SK-N-SH (cell line): ENCODE data around the gene ZNF341. TPM values are rescaled to one million over a fixed set of nuclear protein-coding genes. Genes with fewer than 3 reads are reported as not detected.

ENCODE experiments used
- CTCF ChIA-PET: fragments of 300-600, 350-600 bp; formaldehyde crosslinking; extraction: SDS; loops from one replicate; lab custom pipeline; 2021; lab: Yijun Ruan, JAX
- POLR2A ChIA-PET: fragments of 350-600 bp; sonication (Branson Sonifier 250); formaldehyde crosslinking; extraction: SDS; loops from one replicate; lab custom pipeline; 2020; ENCODE audit warnings: antibody characterized with exemption, inconsistent platforms; lab: Yijun Ruan, JAX
- DNase-seq: peaks from one replicate; pipeline ENCODE4 v3.0.0; 2012
- H2AFZ ChIP-seq: fragments of 200-600 bp; sonication (generic); 2 replicates; pipeline ENCODE4 v1.8.1; 2016; ENCODE audit warnings: antibody characterized with exemption, mild to moderate bottlenecking, low read depth
- H3F3A ChIP-seq: fragments of 200-600 bp; sonication (generic); replicated peaks from 2 replicates; pipeline ENCODE3; 2016; ENCODE audit warnings: antibody characterized with exemption, mild to moderate bottlenecking; ENCODE audit not compliant: insufficient read depth
- H3K27ac ChIP-seq, 2 experiments: fragments of 200-500 bp in 1 of 2; fragments of 200-600 bp in 1 of 2; sonication (Bioruptor generic) in 1 of 2; sonication (generic), shearing (Covaris generic) in 1 of 2; 2 replicates each; pipeline versions ENCODE4 v1.5.1 to v1.6.1; 2014 to 2016; ENCODE audit warnings: low read depth in 2 of 2, inconsistent platforms in 1 of 2, low read length in 1 of 2, mild to moderate bottlenecking in 1 of 2, mixed read lengths in 1 of 2
- H3K27me3 ChIP-seq: fragments of 200-600 bp; sonication (generic), shearing (Covaris generic); 2 replicates; pipeline ENCODE4 v1.6.1; 2016; ENCODE audit warnings: mixed run types; ENCODE audit not compliant: insufficient read depth
- H3K36me3 ChIP-seq, 2 experiments: fragments of 200-500 bp in 1 of 2; fragments of 200-600 bp in 1 of 2; sonication (Bioruptor generic) in 1 of 2; sonication (generic) in 1 of 2; replicated peaks in 1 of 2; 2 replicates each; pipeline versions ENCODE3 to v1.5.1; 2014 to 2016; ENCODE audit warnings: low read length in 1 of 2, mild to moderate bottlenecking in 1 of 2; ENCODE audit not compliant: insufficient read depth in 2 of 2, control insufficient read depth in 1 of 2
- H3K4me1 ChIP-seq, 2 experiments: fragments of 200-500 bp in 1 of 2; fragments of 200-600 bp in 1 of 2; sonication (Bioruptor generic) in 1 of 2; sonication (generic), shearing (Covaris generic) in 1 of 2; 2 replicates each; pipeline versions ENCODE4 v1.5.1 to v1.6.1; 2014 to 2016; ENCODE audit warnings: low read depth in 1 of 2, low read length in 1 of 2, mixed run types in 1 of 2; ENCODE audit not compliant: insufficient read depth in 2 of 2, control insufficient read depth in 1 of 2
- H3K4me2 ChIP-seq: fragments of 200-600 bp; sonication (generic), shearing (Covaris generic); 2 replicates; pipeline ENCODE4 v1.6.1; 2017; ENCODE audit warnings: mixed run types
- H3K4me3 ChIP-seq, 2 experiments: fragments of 200-500 bp in 1 of 2; fragments of 200-600 bp in 1 of 2; sonication (Bioruptor generic) in 1 of 2; sonication (generic), shearing (Covaris generic) in 1 of 2; 2 replicates each; pipeline versions ENCODE4 v1.5.1 to v1.8.1; 2014 to 2016; ENCODE audit warnings: low read depth in 2 of 2, inconsistent platforms in 1 of 2, low read length in 1 of 2, mild to moderate bottlenecking in 1 of 2, mixed read lengths in 1 of 2, moderate library complexity in 1 of 2
- H3K79me2 ChIP-seq: fragments of 200-600 bp; sonication (generic); 2 replicates; pipeline ENCODE4 v1.8.1; 2017; ENCODE audit warnings: mild to moderate bottlenecking; ENCODE audit not compliant: insufficient read depth
- H3K9ac ChIP-seq: fragments of 200-600 bp; sonication (generic); 2 replicates; pipeline ENCODE4 v1.6.1; 2017; ENCODE audit warnings: mixed run types
- H3K9me2 ChIP-seq: fragments of 200-600 bp; sonication (generic); 2 replicates; pipeline ENCODE4 v1.6.1; 2017; ENCODE audit warnings: mixed run types
- H3K9me3 ChIP-seq: fragments of 200-600 bp; sonication (generic); 2 replicates; pipeline ENCODE4 v1.6.1; 2017; ENCODE audit warnings: mixed run types, mild to moderate bottlenecking, moderate library complexity
- H4K20me1 ChIP-seq: fragments of 200-600 bp; sonication (generic); 2 replicates; pipeline ENCODE4 v1.6.1; 2017; ENCODE audit warnings: mild to moderate bottlenecking, mixed run types; ENCODE audit not compliant: insufficient read depth
- CHD2 ChIP-seq: fragments of 150-350 bp; IDR thresholded peaks from 2 replicates; pipeline ENCODE4 v1.6.1; 2018; ENCODE audit warnings: low read length; ENCODE audit not compliant: partially characterized antibody
- CTCF ChIP-seq: fragments of 200-600 bp; sonication (generic); IDR thresholded peaks from 2 replicates; pipeline ENCODE4 v1.6.1; 2017; ENCODE audit warnings: antibody characterized with exemption, mild to moderate bottlenecking, moderate library complexity
- EP300 ChIP-seq, 2 experiments: IDR thresholded peaks; 2 replicates each; pipeline versions ENCODE4 v1.4.0 to v1.6.1; 2012; ENCODE audit warnings: borderline replicate concordance in 1 of 2, low read depth in 1 of 2, low read length in 1 of 2
- EZH2phosphoT487 ChIP-seq: fragments of 200-600 bp; sonication (generic); IDR thresholded peaks from 2 replicates; pipeline ENCODE4 v1.6.1; 2017; ENCODE audit warnings: low read depth, mixed run types, mild to moderate bottlenecking, antibody characterized with exemption, moderate library complexity, borderline replicate concordance
- FOSL2 ChIP-seq: IDR thresholded peaks from 2 replicates; pipeline ENCODE4 v1.4.0; 2012; ENCODE audit warnings: low read depth, mild to moderate bottlenecking, moderate library complexity, borderline replicate concordance
- FOXJ3 ChIP-seq: sonication (generic); formaldehyde crosslinking; IDR thresholded peaks from 2 replicates; pipeline ENCODE4 v1.5.1; 2020; ENCODE audit warnings: mild to moderate bottlenecking, missing genetic modification reagents
- FOXM1 ChIP-seq: IDR thresholded peaks from 2 replicates; pipeline ENCODE4 v1.4.0; 2012; ENCODE audit warnings: low read depth, mild to moderate bottlenecking
- GABPA ChIP-seq: IDR thresholded peaks from 2 replicates; pipeline ENCODE4 v1.4.0; 2012; ENCODE audit warnings: low read depth, mild to moderate bottlenecking
- GATA2 ChIP-seq: sonication (generic); formaldehyde crosslinking; IDR thresholded peaks from 2 replicates; pipeline ENCODE4 v1.5.0; 2020; ENCODE audit warnings: mild to moderate bottlenecking, missing genetic modification reagents
- JUND ChIP-seq: IDR thresholded peaks from 2 replicates; pipeline ENCODE4 v1.4.0; 2012
- MAX ChIP-seq: IDR thresholded peaks from 2 replicates; pipeline ENCODE4 v1.4.0; 2012; ENCODE audit warnings: low read depth
- MEF2A ChIP-seq: IDR thresholded peaks from 2 replicates; pipeline ENCODE4 v1.4.0; 2012; ENCODE audit warnings: low read depth, borderline replicate concordance
- MXI1 ChIP-seq: IDR thresholded peaks from 2 replicates; pipeline ENCODE4 v1.6.1; 2012; ENCODE audit warnings: mild to moderate bottlenecking, low read depth, low read length, improper control_type of control experiment
- NFIC ChIP-seq: IDR thresholded peaks from 2 replicates; pipeline ENCODE4 v1.4.0; 2012; ENCODE audit warnings: borderline replicate concordance
- NRF1 ChIP-seq: IDR thresholded peaks from 2 replicates; pipeline ENCODE4 v1.6.1; 2012; ENCODE audit warnings: low read depth, mild to moderate bottlenecking, low read length
- PBX3 ChIP-seq: IDR thresholded peaks from 2 replicates; pipeline ENCODE4; 2012
- POLR2AphosphoS5 ChIP-seq: IDR thresholded peaks from 2 replicates; pipeline ENCODE4 v1.6.1; 2012; ENCODE audit warnings: low read depth, low read length
- RAD21 ChIP-seq: IDR thresholded peaks from 2 replicates; pipeline ENCODE4 v1.6.1; 2012; ENCODE audit warnings: mild to moderate bottlenecking, low read length
- RCOR1 ChIP-seq: fragments of 150-350 bp; IDR thresholded peaks from 2 replicates; pipeline ENCODE4 v1.6.1; 2017; ENCODE audit warnings: antibody characterized with exemption, low read length
- RFX5 ChIP-seq: IDR thresholded peaks from 2 replicates; pipeline ENCODE4 v1.6.1; 2012; ENCODE audit warnings: mild to moderate bottlenecking, improper control_type of control experiment, low read length
- RXRA ChIP-seq: IDR thresholded peaks from 2 replicates; pipeline ENCODE4 v1.4.0; 2012; ENCODE audit warnings: low read depth, mild to moderate bottlenecking, borderline replicate concordance
- SMC3 ChIP-seq: IDR thresholded peaks from 2 replicates; pipeline ENCODE4 v1.6.1; 2012; ENCODE audit warnings: low read depth, low read length, improper control_type of control experiment
- TAF1 ChIP-seq: IDR thresholded peaks from 2 replicates; pipeline ENCODE4 v1.6.1; 2012; ENCODE audit warnings: low read depth, mild to moderate bottlenecking, low read length, moderate library complexity, borderline replicate concordance
- TCF12 ChIP-seq: IDR thresholded peaks from 2 replicates; pipeline ENCODE4 v1.4.0; 2012
- TEAD4 ChIP-seq: IDR thresholded peaks from 2 replicates; pipeline ENCODE4 v1.4.0; 2012; ENCODE audit warnings: mild to moderate bottlenecking, borderline replicate concordance; ENCODE audit not compliant: insufficient read depth
- YY1 ChIP-seq: IDR thresholded peaks from 2 replicates; pipeline ENCODE4 v1.4.0; 2012; ENCODE audit warnings: low read depth, mild to moderate bottlenecking
- ZBTB33 ChIP-seq: IDR thresholded peaks from 2 replicates; pipeline ENCODE4 v1.4.0; 2012; ENCODE audit warnings: low read depth, borderline replicate concordance
- WGBS: methylation state at CpG from one replicate; pipeline ENCODE4 v1.1.6; 2017; ENCODE audit warnings: low lambda C conversion rate; 5-methylcytosine and 5-hydroxymethylcytosine counted together
- polyA plus RNA-seq, 3 experiments: library from polyadenylated mRNA; depleted of rRNA; stranded (reverse); fragments of >200 nt; gene quantifications; 2 replicates each; pipeline ENCODE4 v1.2.3, GENCODE V29; 2012
- TF ChIP-seq, protein P1 (sequence below): IDR thresholded peaks from 2 replicates; pipeline ENCODE4 v1.4.0; 2012; ENCODE audit warnings: low read depth, borderline replicate concordance

Gene ZNF341
- polyA plus RNA-seq, 1 of the 3 experiments (the other 2 are of a cell fraction), result 3.2 TPM

DNA sequence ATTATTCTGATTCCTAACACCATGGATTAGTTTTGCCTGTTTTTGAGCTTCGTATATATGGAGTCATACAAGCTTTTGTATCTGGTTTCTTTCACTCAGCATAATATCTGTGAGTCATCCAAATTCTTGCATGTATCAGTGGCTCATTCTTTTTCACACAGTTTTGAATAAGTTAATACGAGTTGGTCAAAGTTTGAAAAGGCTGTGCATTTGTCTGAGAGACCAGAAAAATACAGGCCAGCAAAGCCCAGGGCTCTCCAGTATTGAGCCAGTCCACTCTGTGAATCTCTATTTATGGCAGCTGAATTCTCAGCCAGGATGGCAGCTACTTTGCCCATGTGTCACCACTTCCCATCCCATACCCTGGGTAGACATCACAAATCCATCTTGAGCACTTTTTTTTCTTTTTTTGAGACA is 72.1 kb downstream of the ZNF341 start:
- H4K20me1 ChIP-seq, result no peaks in the 10 kb centered on the region
- POLR2A ChIA-PET, result no interaction called here
- peak overlapping the region; percentile 35 for H3K4me2 ChIP-seq
- H3K9me3 ChIP-seq, result no peaks in the 10 kb centered on the region
- H3K9me2 ChIP-seq, result no peaks in the 10 kb centered on the region
- CTCF ChIA-PET, result interaction anchor here (2.0 kb wide), 1 partner anchor 12 kb away, joined by 7 read pairs; no protein-coding TSS in a partner anchor
- 0 out of 4 replicates have a peak, but pooled peaks cover 0 to 7% of the 10 kb centered on the region in 2 experiments for H3K4me1 ChIP-seq
- 8% methylated on average over 2 of the region's 2 CpGs for WGBS
- no peak for DNase-seq
- peak overlapping the region; percentile 17; the same call in 1 of the 2 replicates for H3K9ac ChIP-seq
- H3K79me2 ChIP-seq, result no peaks in the 10 kb centered on the region
- peak; percentile 27; the same call in 1 of the 2 replicates for TF ChIP-seq MAX
- TF ChIP-seq FOXM1, result no peak
- no peak for TF ChIP-seq RCOR1
- TF ChIP-seq NRF1, result no peak
- TF ChIP-seq PBX3, result peak; percentile 59
- peak; percentile 59; the same call in 1 of the 2 replicates for TF ChIP-seq NFIC
- no peak for TF ChIP-seq GATA2 (CRISPR knock-in tag)
- TF ChIP-seq CHD2, result no peak
- peak in 1 of 2 experiments; percentile 56; a peak in 1 of 4 replicates for TF ChIP-seq EP300 (IDR thresholded peaks at IDR 0.05; ENCODE audit: borderline replicate concordance in 1 of 2, low read depth in 1 of 2, low read length in 1 of 2)
- TF ChIP-seq RFX5, result no peak
- TF ChIP-seq, protein P1, sequence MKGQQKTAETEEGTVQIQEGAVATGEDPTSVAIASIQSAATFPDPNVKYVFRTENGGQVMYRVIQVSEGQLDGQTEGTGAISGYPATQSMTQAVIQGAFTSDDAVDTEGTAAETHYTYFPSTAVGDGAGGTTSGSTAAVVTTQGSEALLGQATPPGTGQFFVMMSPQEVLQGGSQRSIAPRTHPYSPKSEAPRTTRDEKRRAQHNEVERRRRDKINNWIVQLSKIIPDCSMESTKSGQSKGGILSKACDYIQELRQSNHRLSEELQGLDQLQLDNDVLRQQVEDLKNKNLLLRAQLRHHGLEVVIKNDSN, result no peak
- TF ChIP-seq JUND, result peak; percentile 93
- TF ChIP-seq YY1, result peak; percentile 37; the same call in 1 of the 2 replicates
- TF ChIP-seq RAD21, result no peak
- TF ChIP-seq TEAD4, result peak; percentile 75; the same call in 1 of the 2 replicates
- no peak for TF ChIP-seq MXI1
- peak; percentile 89 for TF ChIP-seq FOSL2
- TF ChIP-seq SMC3, result no peak
- TF ChIP-seq CTCF, result no peak
- peak; percentile 96 for TF ChIP-seq TCF12
- peak; percentile 34; the same call in 1 of the 2 replicates for TF ChIP-seq ZBTB33
- TF ChIP-seq MEF2A, result peak; percentile 51; the same call in 1 of the 2 replicates
- peak; percentile 52; the same call in 1 of the 2 replicates for TF ChIP-seq POLR2AphosphoS5
- no peak for TF ChIP-seq EZH2phosphoT487
- TF ChIP-seq GABPA, result no peak
- TF ChIP-seq RXRA, result peak; percentile 60; the same call in 1 of the 2 replicates
- TF ChIP-seq FOXJ3 (CRISPR knock-in tag), result no peak
- no peak for TF ChIP-seq TAF1
- H3K36me3 ChIP-seq, result no peaks in the 10 kb centered on the region
- peak overlapping the region; percentile 0 to 86; a peak in 3 of 4 replicates for H3K27ac ChIP-seq
- no peak overlapping the region for H3K4me3 ChIP-seq
- H2AFZ ChIP-seq, result peak overlapping the region; percentile 60; the same call in 1 of the 2 replicates
- peaks cover 27% of the 10 kb centered on the region for H3F3A ChIP-seq
- no peaks in the 10 kb centered on the region for H3K27me3 ChIP-seq
